C4-2B (cell line): Measurements from ENCODE around the gene RGS19.

Experiments
- ZFX ChIP-seq: fragments of 450-650 bp; IDR thresholded peaks from 2 replicates; pipeline ENCODE4 v1.6.1; 2017
- TF ChIP-seq, protein P1 (sequence below): fragments of 450-650 bp; conservative IDR thresholded peaks from 2 replicates; pipeline ENCODE4 v1.5.1; 2017; ENCODE audit warnings: mild to moderate bottlenecking

DNA sequence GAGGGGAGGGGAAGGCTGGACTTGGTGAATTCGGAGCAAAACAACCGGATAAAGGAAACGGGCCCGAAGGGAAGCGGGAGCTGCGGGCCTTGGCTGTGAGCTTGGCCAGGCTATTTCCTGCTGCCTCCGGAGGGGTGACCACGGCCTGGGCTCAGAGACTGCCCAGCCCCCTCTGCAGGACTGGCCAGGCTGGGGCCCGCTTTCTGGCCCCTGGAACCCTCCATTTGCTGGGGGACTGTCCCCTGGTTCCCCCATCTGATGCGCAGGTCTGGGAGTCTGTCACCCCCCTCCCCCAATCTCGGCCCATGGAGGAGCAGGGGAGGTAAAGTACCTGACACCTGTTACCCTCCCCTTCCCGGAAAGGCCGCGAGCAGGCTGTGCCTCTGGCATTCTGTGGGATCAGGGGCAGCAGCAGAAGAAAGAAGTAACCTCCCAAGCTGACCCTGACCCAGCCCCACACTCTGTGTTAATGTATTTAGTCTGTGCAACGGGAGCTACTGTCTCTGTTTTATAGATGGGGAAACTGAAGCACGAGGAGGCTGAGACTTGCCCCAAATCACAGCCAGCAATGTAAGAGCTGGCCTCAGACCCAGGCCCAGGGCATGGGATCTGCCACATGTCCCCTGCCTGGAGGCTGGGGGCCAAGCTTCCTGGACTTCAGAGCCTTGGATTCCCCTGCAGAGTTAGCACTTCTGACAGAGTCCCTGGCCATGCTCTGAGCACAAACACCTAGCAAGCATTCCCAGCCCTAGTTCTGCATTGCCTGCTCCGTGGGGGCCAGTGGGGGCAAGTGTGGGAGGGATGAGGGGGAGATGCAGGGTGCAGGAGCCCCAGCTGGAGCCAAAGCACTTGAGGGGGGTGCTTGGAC lies 39.8 kb downstream of the RGS19 start:
- TF ChIP-seq, protein P1, sequence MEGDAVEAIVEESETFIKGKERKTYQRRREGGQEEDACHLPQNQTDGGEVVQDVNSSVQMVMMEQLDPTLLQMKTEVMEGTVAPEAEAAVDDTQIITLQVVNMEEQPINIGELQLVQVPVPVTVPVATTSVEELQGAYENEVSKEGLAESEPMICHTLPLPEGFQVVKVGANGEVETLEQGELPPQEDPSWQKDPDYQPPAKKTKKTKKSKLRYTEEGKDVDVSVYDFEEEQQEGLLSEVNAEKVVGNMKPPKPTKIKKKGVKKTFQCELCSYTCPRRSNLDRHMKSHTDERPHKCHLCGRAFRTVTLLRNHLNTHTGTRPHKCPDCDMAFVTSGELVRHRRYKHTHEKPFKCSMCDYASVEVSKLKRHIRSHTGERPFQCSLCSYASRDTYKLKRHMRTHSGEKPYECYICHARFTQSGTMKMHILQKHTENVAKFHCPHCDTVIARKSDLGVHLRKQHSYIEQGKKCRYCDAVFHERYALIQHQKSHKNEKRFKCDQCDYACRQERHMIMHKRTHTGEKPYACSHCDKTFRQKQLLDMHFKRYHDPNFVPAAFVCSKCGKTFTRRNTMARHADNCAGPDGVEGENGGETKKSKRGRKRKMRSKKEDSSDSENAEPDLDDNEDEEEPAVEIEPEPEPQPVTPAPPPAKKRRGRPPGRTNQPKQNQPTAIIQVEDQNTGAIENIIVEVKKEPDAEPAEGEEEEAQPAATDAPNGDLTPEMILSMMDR, result no peak
- no peak for TF ChIP-seq ZFX
